CD4-positive, CD25-positive, alpha-beta regulatory T cell (primary cell): ENCODE measurements around the gene PUDP. TPM values are rescaled to one million over a fixed set of nuclear protein-coding genes. Genes with fewer than 3 reads are reported as not detected.

Experiments
- ATAC-seq, 2 donors: fragments of 150-1000 bp; cut with Tn5 transposase; one replicate each; pipeline ENCODE4 v1.10.0; 2021; ENCODE audit warnings: low read depth in 2 of 2, moderate number of reproducible peaks in 2 of 2, moderate library complexity in 1 of 2
- DNase-seq, 3 donors: peaks; one replicate each; pipeline versions ENCODE4 v3.0.0 to v3.0.0-alpha.2; 2012 to 2022; ENCODE audit warnings: mixed read lengths in 1 of 3
- H3K27ac ChIP-seq: one replicate; pipeline ENCODE4 v1.7.0; 2013; ENCODE audit warnings: mild to moderate bottlenecking, low read length; ENCODE audit not compliant: insufficient read depth, poor library complexity, severe bottlenecking
- H3K27me3 ChIP-seq: one replicate; pipeline ENCODE4 v1.7.0; 2013; ENCODE audit warnings: low read length; ENCODE audit not compliant: control insufficient read depth, insufficient read depth
- H3K36me3 ChIP-seq: one replicate; pipeline ENCODE4 v1.7.0; 2013; ENCODE audit warnings: mild to moderate bottlenecking, low read length, moderate library complexity; ENCODE audit not compliant: control insufficient read depth, insufficient read depth
- H3K4me1 ChIP-seq: 2 replicates; pipeline ENCODE4 v1.7.0; 2013; ENCODE audit warnings: mild to moderate bottlenecking, low read length; ENCODE audit not compliant: insufficient read depth, control insufficient read depth, poor library complexity, severe bottlenecking
- H3K4me3 ChIP-seq: one replicate; pipeline ENCODE4 v1.7.0; 2013; ENCODE audit warnings: low read depth, mild to moderate bottlenecking, low read length, moderate library complexity
- H3K9me3 ChIP-seq, 2 experiments: 1 replicate in 1 of 2; 2 replicates in 1 of 2; pipeline ENCODE4 v1.7.0; 2013; ENCODE audit warnings: low read length in 2 of 2, mild to moderate bottlenecking in 1 of 2, moderate library complexity in 1 of 2; ENCODE audit not compliant: control insufficient read depth in 2 of 2
- H3K27ac Mint-ChIP-seq, 3 donors: one replicate each; pipeline ENCODE4 v1.8.0; 2020 to 2022; ENCODE audit warnings: mild to moderate bottlenecking in 3 of 3, mixed read lengths in 3 of 3, moderate library complexity in 2 of 3
- H3K27me3 Mint-ChIP-seq: one replicate; pipeline ENCODE4 v1.8.0; 2022; ENCODE audit warnings: mild to moderate bottlenecking, mixed read lengths
- H3K36me3 Mint-ChIP-seq: one replicate; pipeline ENCODE4 v1.8.0; 2020; ENCODE audit warnings: mixed read lengths
- H3K4me1 Mint-ChIP-seq, 4 donors: one replicate each; pipeline ENCODE4 v1.8.0; 2020 to 2022; ENCODE audit warnings: mixed read lengths in 4 of 4, mild to moderate bottlenecking in 1 of 4
- H3K4me3 Mint-ChIP-seq, 4 donors: one replicate each; pipeline ENCODE4 v1.8.0; 2020 to 2022; ENCODE audit warnings: mild to moderate bottlenecking in 4 of 4, mixed read lengths in 4 of 4, moderate library complexity in 3 of 4
- H3K9me3 Mint-ChIP-seq, 7 donors: one replicate each; pipeline ENCODE4 v1.8.0; 2020 to 2022; ENCODE audit warnings: mixed read lengths in 7 of 7, mild to moderate bottlenecking in 3 of 7, moderate library complexity in 2 of 7
- polyA plus RNA-seq, 4 donors: library from polyadenylated mRNA; unstranded; fragments of 300-500 nt; fragmentation: Illumina TruSeq; gene quantifications; one replicate each; pipeline ENCODE4 v1.2.3, GENCODE V29; 2021
- total RNA-seq: library from RNA; stranded (reverse); gene quantifications from one replicate; pipeline ENCODE4 v1.2.3, GENCODE V29; 2022

PUDP gene
- total and polyA plus RNA-seq, 5 donors from 2014 or later = 14.9 to 26.4 (median 21.4) TPM

GRCh38 chrX:7077241-7078230 is 70.4 kb downstream of the PUDP start:
- no peak overlapping the region for H3K27ac ChIP-seq
- DNase-seq = no peak
- peaks cover 0 to 41% (median 5%) of the 10 kb centered on the region in 4 donors for H3K4me1 Mint-ChIP-seq
- H3K27me3 ChIP-seq = no peaks in the 10 kb centered on the region
- no peaks in the 10 kb centered on the region for H3K36me3 ChIP-seq
- H3K9me3 Mint-ChIP-seq = no peaks in the 10 kb centered on the region
- ATAC-seq = no peak
- peaks cover 2% of the 10 kb centered on the region for H3K4me1 ChIP-seq
- H3K36me3 Mint-ChIP-seq = peaks cover 29% of the 10 kb centered on the region
- no peaks in the 10 kb centered on the region for H3K27me3 Mint-ChIP-seq
- H3K9me3 ChIP-seq = no peaks in the 10 kb centered on the region
- H3K4me3 Mint-ChIP-seq = no peak overlapping the region
- H3K27ac Mint-ChIP-seq = peak overlapping the region in 1 of 3 donors; percentile 57
- H3K4me3 ChIP-seq = no peak overlapping the region

GRCh38 chrX:7076245-7076661 is 71.7 kb downstream of the PUDP start:
- H3K27ac Mint-ChIP-seq = peak overlapping the region in 1 of 3 donors; percentile 20
- no peak for ATAC-seq
- no peak overlapping the region for H3K27ac ChIP-seq
- no peak overlapping the region for H3K4me3 ChIP-seq
- H3K4me3 Mint-ChIP-seq = no peak overlapping the region
- H3K4me1 Mint-ChIP-seq = peaks cover 0 to 36% (median 5%) of the 10 kb centered on the region in 4 donors
- no peaks in the 10 kb centered on the region for H3K9me3 Mint-ChIP-seq
- H3K36me3 ChIP-seq = no peaks in the 10 kb centered on the region
- no peaks in the 10 kb centered on the region for H3K27me3 ChIP-seq
- H3K36me3 Mint-ChIP-seq = peaks cover 33% of the 10 kb centered on the region
- H3K4me1 ChIP-seq = no peaks in the 10 kb centered on the region
- H3K9me3 ChIP-seq = no peaks in the 10 kb centered on the region
- no peak for DNase-seq
- no peaks in the 10 kb centered on the region for H3K27me3 Mint-ChIP-seq

GRCh38 chrX:7074908-7075204 is 73.1 kb downstream of the PUDP start:
- Mint-ChIP-seq H3K4me3 (no peak overlapping the region), H3K9me3 (peaks cover 0 to 2% (median 0%) of the 10 kb centered on the region in 7 donors), H3K4me1 (peaks cover 0 to 39% (median 5%) of the 10 kb centered on the region in 4 donors), H3K36me3 (peaks cover 34% of the 10 kb centered on the region), H3K27ac (peak overlapping the region in 1 of 3 donors; percentile 65), H3K27me3 (no peaks in the 10 kb centered on the region)
- no peak for ATAC-seq
- no peak overlapping the region for H3K27ac ChIP-seq
- no peaks in the 10 kb centered on the region for H3K27me3 ChIP-seq
- no peak overlapping the region for H3K4me3 ChIP-seq
- H3K36me3 ChIP-seq = no peaks in the 10 kb centered on the region
- no peaks in the 10 kb centered on the region for H3K9me3 ChIP-seq
- DNase-seq = no peak
- H3K4me1 ChIP-seq = no peaks in the 10 kb centered on the region

- Mint-ChIP-seq H3K27ac (peak overlapping the region in 1 of 3 donors; percentile 65), H3K36me3 (peaks cover 34% of the 10 kb centered on the region), H3K27me3 (no peaks in the 10 kb centered on the region), H3K9me3 (peaks cover 0 to 4% (median 0%) of the 10 kb centered on the region in 7 donors), H3K4me1 (peaks cover 0 to 44% (median 8%) of the 10 kb centered on the region in 4 donors), H3K4me3 (peak overlapping the region in 1 of 4 donors; percentile 50)
- peaks cover 2% of the 10 kb centered on the region for H3K4me1 ChIP-seq
- no peaks in the 10 kb centered on the region for H3K36me3 ChIP-seq
- H3K27ac ChIP-seq = no peak overlapping the region
- ATAC-seq = no peak
- no peaks in the 10 kb centered on the region for H3K27me3 ChIP-seq
- H3K9me3 ChIP-seq = no peaks in the 10 kb centered on the region
- DNase-seq = peak in 1 of 3 donors; percentile 48
- no peak overlapping the region for H3K4me3 ChIP-seq
Observed at GRCh38 chrX:7074148-7074907, 73.6 kb downstream of the PUDP start.

GRCh38 chrX:7073336-7073735 is 74.6 kb downstream of the PUDP start:
- H3K36me3 Mint-ChIP-seq = peaks cover 38% of the 10 kb centered on the region
- H3K27ac Mint-ChIP-seq = peak overlapping the region; percentile 43 to 63 (median 60)

GRCh38 chrX:7072856-7073255 is 75.1 kb downstream of the PUDP start:
- H3K4me1 ChIP-seq = peaks cover 9% of the 10 kb centered on the region
- no peak overlapping the region for H3K27ac ChIP-seq
- peak overlapping the region in 1 of 3 donors; percentile 43 for H3K27ac Mint-ChIP-seq
- peaks cover 41% of the 10 kb centered on the region for H3K36me3 Mint-ChIP-seq
- peaks cover 6 to 55% (median 10%) of the 10 kb centered on the region in 4 donors for H3K4me1 Mint-ChIP-seq
- no peaks in the 10 kb centered on the region for H3K9me3 ChIP-seq
- H3K4me3 Mint-ChIP-seq = no peak overlapping the region
- no peaks in the 10 kb centered on the region for H3K27me3 ChIP-seq
- no peak overlapping the region for H3K4me3 ChIP-seq
- H3K27me3 Mint-ChIP-seq = no peaks in the 10 kb centered on the region
- no peak for ATAC-seq
- DNase-seq = no peak
- H3K9me3 Mint-ChIP-seq = peaks cover 0 to 4% (median 0%) of the 10 kb centered on the region in 7 donors
- H3K36me3 ChIP-seq = no peaks in the 10 kb centered on the region

More at GRCh38 chrX:7073336-7073735, 74.6 kb downstream of the PUDP start:
- DNase-seq (no peak), ATAC-seq (no peak)
- Mint-ChIP-seq H3K27me3 (no peaks in the 10 kb centered on the region), H3K9me3 (peaks cover 0 to 4% (median 0%) of the 10 kb centered on the region in 7 donors), H3K4me1 (peaks cover 2 to 51% (median 10%) of the 10 kb centered on the region in 4 donors), H3K4me3 (peak overlapping the region in 1 of 4 donors; percentile 21)
- Histone ChIP-seq H3K36me3 (no peaks in the 10 kb centered on the region), H3K9me3 (no peaks in the 10 kb centered on the region), H3K4me1 (peaks cover 9% of the 10 kb centered on the region), H3K4me3 (no peak overlapping the region), H3K27me3 (no peaks in the 10 kb centered on the region), H3K27ac (no peak overlapping the region)

- ATAC-seq (no peak), DNase-seq (no peak)
- H3K27me3 ChIP-seq = no peaks in the 10 kb centered on the region
- no peak overlapping the region for H3K4me3 Mint-ChIP-seq
- no peaks in the 10 kb centered on the region for H3K36me3 ChIP-seq
- peak overlapping the region in 2 of 3 donors; percentile 3 to 40 for H3K27ac Mint-ChIP-seq
- no peak overlapping the region for H3K4me3 ChIP-seq
- no peak overlapping the region for H3K27ac ChIP-seq
- H3K9me3 ChIP-seq = no peaks in the 10 kb centered on the region
- H3K9me3 Mint-ChIP-seq = peaks cover 0 to 4% (median 0%) of the 10 kb centered on the region in 7 donors
- H3K4me1 ChIP-seq = peaks cover 9% of the 10 kb centered on the region
- peaks cover 6 to 54% (median 10%) of the 10 kb centered on the region in 4 donors for H3K4me1 Mint-ChIP-seq
- peaks cover 40% of the 10 kb centered on the region for H3K36me3 Mint-ChIP-seq
- no peaks in the 10 kb centered on the region for H3K27me3 Mint-ChIP-seq
Observed at GRCh38 chrX:7071390-7071789, 76.6 kb downstream of the PUDP start.
